Measurements from ENCODE around the gene KYNU.

KYNU gene

GRCh38 chr2:142936629-142937028 lies 59.2 kb downstream of the KYNU start:
- DNase-seq (ENCODE audit: extremely low read depth, insufficient read length) = no peak
- Histone ChIP-seq H3K4me3 (replicated peaks; ENCODE audit: low read depth, low read length) (no peak overlapping the region), H3K36me3 (ENCODE audit: control insufficient read depth, insufficient read depth, low read length) (peaks cover 2% of the 10 kb centered on the region; the same call in 1 of the 2 replicates), H3K27me3 (replicated peaks; ENCODE audit: control insufficient read depth, insufficient read depth, low read length) (no peaks in the 10 kb centered on the region)
- TF ChIP-seq, protein P1, sequence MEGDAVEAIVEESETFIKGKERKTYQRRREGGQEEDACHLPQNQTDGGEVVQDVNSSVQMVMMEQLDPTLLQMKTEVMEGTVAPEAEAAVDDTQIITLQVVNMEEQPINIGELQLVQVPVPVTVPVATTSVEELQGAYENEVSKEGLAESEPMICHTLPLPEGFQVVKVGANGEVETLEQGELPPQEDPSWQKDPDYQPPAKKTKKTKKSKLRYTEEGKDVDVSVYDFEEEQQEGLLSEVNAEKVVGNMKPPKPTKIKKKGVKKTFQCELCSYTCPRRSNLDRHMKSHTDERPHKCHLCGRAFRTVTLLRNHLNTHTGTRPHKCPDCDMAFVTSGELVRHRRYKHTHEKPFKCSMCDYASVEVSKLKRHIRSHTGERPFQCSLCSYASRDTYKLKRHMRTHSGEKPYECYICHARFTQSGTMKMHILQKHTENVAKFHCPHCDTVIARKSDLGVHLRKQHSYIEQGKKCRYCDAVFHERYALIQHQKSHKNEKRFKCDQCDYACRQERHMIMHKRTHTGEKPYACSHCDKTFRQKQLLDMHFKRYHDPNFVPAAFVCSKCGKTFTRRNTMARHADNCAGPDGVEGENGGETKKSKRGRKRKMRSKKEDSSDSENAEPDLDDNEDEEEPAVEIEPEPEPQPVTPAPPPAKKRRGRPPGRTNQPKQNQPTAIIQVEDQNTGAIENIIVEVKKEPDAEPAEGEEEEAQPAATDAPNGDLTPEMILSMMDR (IDR thresholded peaks at IDR 0.05; ENCODE audit: insufficient read depth, low read length, poor library complexity, severe bottlenecking) = no peak

DNA sequence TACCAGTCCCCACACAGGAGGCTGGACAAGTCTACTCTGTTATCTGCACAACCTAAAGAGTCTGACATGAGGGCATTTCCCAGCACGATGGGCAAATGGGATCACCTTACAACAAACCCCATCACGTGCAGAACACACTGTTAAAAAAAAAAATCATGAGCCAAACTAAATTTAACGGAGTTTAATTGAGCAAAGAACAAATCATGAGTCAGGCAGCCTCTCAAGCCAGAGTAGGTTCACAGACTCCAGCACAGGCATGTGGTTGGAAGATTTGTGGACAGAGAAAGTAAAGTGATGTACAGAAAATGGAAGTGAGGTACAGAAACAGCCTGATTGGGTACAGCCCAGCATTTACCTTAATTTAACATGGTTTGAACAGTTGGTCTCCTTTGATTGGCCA lies 59.9 kb downstream of the KYNU start:
- Histone ChIP-seq H3K27me3 (replicated peaks; ENCODE audit: control insufficient read depth, insufficient read depth, low read length) (no peaks in the 10 kb centered on the region), H3K4me3 (replicated peaks; ENCODE audit: low read depth, low read length) (no peak overlapping the region), H3K36me3 (ENCODE audit: control insufficient read depth, insufficient read depth, low read length) (peaks cover 2% of the 10 kb centered on the region; the same call in 1 of the 2 replicates)
- TF ChIP-seq, protein P1 (IDR thresholded peaks at IDR 0.05; ENCODE audit: insufficient read depth, low read length, poor library complexity, severe bottlenecking) = no peak
- no peak for DNase-seq (ENCODE audit: extremely low read depth, insufficient read length)

GRCh38 chr2:142938240-142938639 lies 60.8 kb downstream of the KYNU start:
- TF ChIP-seq, protein P1 (IDR thresholded peaks at IDR 0.05; ENCODE audit: insufficient read depth, low read length, poor library complexity, severe bottlenecking) = no peak
- Histone ChIP-seq H3K27me3 (replicated peaks; ENCODE audit: control insufficient read depth, insufficient read depth, low read length) (no peaks in the 10 kb centered on the region), H3K36me3 (ENCODE audit: control insufficient read depth, insufficient read depth, low read length) (peaks cover 2% of the 10 kb centered on the region; the same call in 1 of the 2 replicates), H3K4me3 (replicated peaks; ENCODE audit: low read depth, low read length) (no peak overlapping the region)
- DNase-seq (ENCODE audit: extremely low read depth, insufficient read length) = no peak

- no peak for DNase-seq (ENCODE audit: extremely low read depth, insufficient read length)
- TF ChIP-seq, protein P1 (IDR thresholded peaks at IDR 0.05; ENCODE audit: insufficient read depth, low read length, poor library complexity, severe bottlenecking) = no peak
- peaks cover 2% of the 10 kb centered on the region; the same call in 1 of the 2 replicates for H3K36me3 ChIP-seq (ENCODE audit: control insufficient read depth, insufficient read depth, low read length)
Observed at GRCh38 chr2:142940606-142941223, 63.3 kb downstream of the KYNU start.

GRCh38 chr2:142942690-142943089 lies 65.2 kb downstream of the KYNU start:
- TF ChIP-seq, protein P1 (IDR thresholded peaks at IDR 0.05; ENCODE audit: insufficient read depth, low read length, poor library complexity, severe bottlenecking) = no peak
- Histone ChIP-seq H3K4me3 (replicated peaks; ENCODE audit: low read depth, low read length) (no peak overlapping the region), H3K36me3 (ENCODE audit: control insufficient read depth, insufficient read depth, low read length) (0 out of 2 replicates have a peak, but pooled peaks cover 1% of the 10 kb centered on the region), H3K27me3 (replicated peaks; ENCODE audit: control insufficient read depth, insufficient read depth, low read length) (no peaks in the 10 kb centered on the region)
- DNase-seq (ENCODE audit: extremely low read depth, insufficient read length) = no peak

More at GRCh38 chr2:142940606-142941223, 63.3 kb downstream of the KYNU start:
- H3K4me3 ChIP-seq (replicated peaks; ENCODE audit: low read depth, low read length) = no peak overlapping the region
- no peaks in the 10 kb centered on the region for H3K27me3 ChIP-seq (replicated peaks; ENCODE audit: control insufficient read depth, insufficient read depth, low read length)

Data from GM06990 (cell line).